Mesenchymal stem cell (in vitro differentiated cells and primary cell): ENCODE data around the gene GSTT2.
A peak's percentile ranks its signal among the peaks of the same experiment; 100 is the strongest.

Experiments used
- DNase-seq: peaks from one replicate; pipeline ENCODE4 v3.0.0-alpha.2; 2013
- H2AFZ ChIP-seq: one replicate; pipeline ENCODE4 v1.6.1; 2013; ENCODE audit warnings: low read depth, mild to moderate bottlenecking, control low read depth, inconsistent platforms, low read length, moderate library complexity
- H2AK5ac ChIP-seq: 2 replicates; pipeline ENCODE4 v1.6.1; 2013; ENCODE audit warnings: low read length, moderate library complexity, mild to moderate bottlenecking, inconsistent platforms; ENCODE audit not compliant: severe bottlenecking
- H2BK120ac ChIP-seq: one replicate; pipeline ENCODE4 v1.6.1; 2013; ENCODE audit warnings: low read depth, mild to moderate bottlenecking, inconsistent platforms, low read length, moderate library complexity
- H2BK12ac ChIP-seq, 2 experiments: one replicate each; pipeline ENCODE4 v1.6.1; 2013; ENCODE audit warnings: inconsistent platforms in 2 of 2, low read length in 2 of 2, mild to moderate bottlenecking in 2 of 2, moderate library complexity in 2 of 2, control low read depth in 1 of 2
- H2BK15ac ChIP-seq: one replicate; pipeline ENCODE4 v1.6.1; 2013; ENCODE audit warnings: mild to moderate bottlenecking, low read depth, inconsistent platforms; ENCODE audit not compliant: poor library complexity, severe bottlenecking
- H2BK5ac ChIP-seq: 2 replicates; pipeline ENCODE4 v1.6.1; 2013; ENCODE audit warnings: low read depth, mild to moderate bottlenecking, low read length, control low read depth, inconsistent platforms; ENCODE audit not compliant: poor library complexity, severe bottlenecking
- H3K14ac ChIP-seq, 2 experiments: one replicate each; pipeline ENCODE4 v1.6.1; 2013; ENCODE audit warnings: inconsistent platforms in 2 of 2, low read length in 2 of 2, control low read depth in 1 of 2, mild to moderate bottlenecking in 1 of 2, moderate library complexity in 1 of 2
- H3K18ac ChIP-seq, 2 experiments: one replicate each; pipeline ENCODE4 v1.6.1; 2013; ENCODE audit warnings: inconsistent platforms in 2 of 2, low read length in 2 of 2, control low read depth in 1 of 2, low read depth in 1 of 2, mild to moderate bottlenecking in 1 of 2
- H3K23ac ChIP-seq, 2 experiments: one replicate each; pipeline ENCODE4 v1.6.1; 2013; ENCODE audit warnings: inconsistent platforms in 2 of 2, low read length in 2 of 2, mild to moderate bottlenecking in 2 of 2, moderate library complexity in 2 of 2, control low read depth in 1 of 2
- H3K27ac ChIP-seq: 2 replicates; pipeline ENCODE4 v1.5.1; 2013; ENCODE audit warnings: mild to moderate bottlenecking, moderate library complexity, low read length, control low read depth, inconsistent platforms; ENCODE audit not compliant: poor library complexity, severe bottlenecking
- H3K27me3 ChIP-seq, 2 experiments: 2 replicates each; pipeline versions ENCODE4 v1.6.1 to v1.7.0; 2013; ENCODE audit warnings: low read length in 2 of 2, mild to moderate bottlenecking in 2 of 2, moderate library complexity in 2 of 2, control low read depth in 1 of 2, inconsistent platforms in 1 of 2; ENCODE audit not compliant: control insufficient read depth in 1 of 2, insufficient read depth in 1 of 2
- H3K36me3 ChIP-seq, 2 experiments: 2 replicates each; pipeline versions ENCODE4 v1.6.1 to v1.7.0; 2013; ENCODE audit warnings: low read length in 2 of 2, control low read depth in 1 of 2, inconsistent platforms in 1 of 2, low read depth in 1 of 2, mild to moderate bottlenecking in 1 of 2; ENCODE audit not compliant: insufficient read depth in 2 of 2, control insufficient read depth in 1 of 2
- H3K4ac ChIP-seq, 2 experiments: one replicate each; pipeline ENCODE4 v1.6.1; 2013; ENCODE audit warnings: inconsistent platforms in 2 of 2, low read length in 2 of 2, mild to moderate bottlenecking in 2 of 2, moderate library complexity in 2 of 2, control low read depth in 1 of 2, low read depth in 1 of 2
- H3K4me1 ChIP-seq: 2 replicates; pipeline ENCODE4 v1.6.1; 2013; ENCODE audit warnings: low read depth, low read length, control low read depth; ENCODE audit not compliant: control insufficient read depth, insufficient read depth
- H3K4me2 ChIP-seq: 2 replicates; pipeline ENCODE4 v1.6.1; 2013; ENCODE audit warnings: low read length, mild to moderate bottlenecking, inconsistent platforms; ENCODE audit not compliant: poor library complexity, severe bottlenecking
- H3K4me3 ChIP-seq, 2 experiments: 2 replicates each; pipeline versions ENCODE4 v1.5.1 to v1.7.0; 2013; ENCODE audit warnings: low read length in 2 of 2, mild to moderate bottlenecking in 2 of 2, control low read depth in 1 of 2, low read depth in 1 of 2; ENCODE audit not compliant: insufficient read depth in 1 of 2
- H3K79me1 ChIP-seq: replicated peaks from 2 replicates; pipeline ENCODE4 v1.6.1; 2013; ENCODE audit warnings: mild to moderate bottlenecking, control low read depth, low read length, inconsistent platforms; ENCODE audit not compliant: poor library complexity, severe bottlenecking
- H3K9ac ChIP-seq: 2 replicates; pipeline ENCODE4 v1.7.0; 2013; ENCODE audit warnings: mild to moderate bottlenecking, low read length, moderate library complexity
- H3K9me3 ChIP-seq: 2 replicates; pipeline ENCODE4 v1.7.0; 2013; ENCODE audit warnings: mild to moderate bottlenecking, low read length; ENCODE audit not compliant: control insufficient read depth
- H4K8ac ChIP-seq: one replicate; pipeline ENCODE4 v1.6.1; 2013; ENCODE audit warnings: inconsistent platforms, mild to moderate bottlenecking, low read length, moderate library complexity
- H4K91ac ChIP-seq: one replicate; pipeline ENCODE4 v1.6.1; 2013; ENCODE audit warnings: mild to moderate bottlenecking, low read length, inconsistent platforms
- WGBS: methylation state at CpG from one replicate; pipeline ENCODE4 v1.1.7; 2013; ENCODE audit warnings: mixed read lengths; 5-methylcytosine and 5-hydroxymethylcytosine counted together

The GSTT2 gene

GRCh38 chr22:24011735-24012068 lies 31.8 kb downstream of the GSTT2 start:
- no peak overlapping the region for H2BK120ac ChIP-seq
- H3K18ac ChIP-seq, result peak overlapping the region in 1 of 2 experiments; percentile 86
- no peak overlapping the region for H2AK5ac ChIP-seq
- peak overlapping the region; percentile 69 to 99 for H3K4me3 ChIP-seq
- peaks cover 7% of the 10 kb centered on the region for H3K79me1 ChIP-seq
- H3K36me3 ChIP-seq, result no peaks in the 10 kb centered on the region
- H2BK5ac ChIP-seq, result no peak overlapping the region
- under 1% methylated on average over 9 of the region's 10 CpGs for WGBS
- peak overlapping the region; percentile 82 for H3K4me2 ChIP-seq
- H3K27ac ChIP-seq, result no peak overlapping the region
- H2BK15ac ChIP-seq, result peak overlapping the region; percentile 70
- peak overlapping the region; percentile 20 for H2AFZ ChIP-seq
- peak overlapping the region in 1 of 2 experiments; percentile 29 for H2BK12ac ChIP-seq
- H4K8ac ChIP-seq, result no peak overlapping the region
- peaks cover 2% of the 10 kb centered on the region for H3K4me1 ChIP-seq
- peak overlapping the region; percentile 97 for H3K9ac ChIP-seq
- H3K9me3 ChIP-seq, result no peaks in the 10 kb centered on the region
- H3K27me3 ChIP-seq, result peaks cover 0 to 3% of the 10 kb centered on the region in 2 experiments
- peak overlapping the region in 1 of 2 experiments; percentile 23 for H3K23ac ChIP-seq
- H3K14ac ChIP-seq, result no peak overlapping the region
- H3K4ac ChIP-seq, result peak overlapping the region in 1 of 2 experiments; percentile 2
- H4K91ac ChIP-seq, result no peak overlapping the region
- no peak for DNase-seq

GRCh38 chr22:24016156-24016555 lies 36.2 kb downstream of the GSTT2 start:
- Histone ChIP-seq H3K14ac (no peak overlapping the region), H3K9ac (no peak overlapping the region), H3K23ac (no peak overlapping the region), H3K18ac (no peak overlapping the region), H2AFZ (no peak overlapping the region), H4K8ac (no peak overlapping the region), H3K27me3 (no peaks in the 10 kb centered on the region), H4K91ac (no peak overlapping the region), H2BK5ac (no peak overlapping the region), H3K4me1 (peaks cover 2% of the 10 kb centered on the region), H3K9me3 (no peaks in the 10 kb centered on the region), H2BK120ac (no peak overlapping the region), H3K36me3 (peaks cover 0 to 12% of the 10 kb centered on the region in 2 experiments), H3K27ac (no peak overlapping the region), H3K4ac (no peak overlapping the region), H2BK12ac (no peak overlapping the region), H3K4me3 (no peak overlapping the region), H2BK15ac (no peak overlapping the region), H2AK5ac (no peak overlapping the region), H3K79me1 (peaks cover 19% of the 10 kb centered on the region), H3K4me2 (no peak overlapping the region)
- no CpG with 5 or more reads among the region's 1 CpG for WGBS
- DNase-seq, result no peak

- no peak overlapping the region for H2AFZ ChIP-seq
- no peak overlapping the region for H3K4me2 ChIP-seq
- H4K91ac ChIP-seq, result no peak overlapping the region
- H2AK5ac ChIP-seq, result no peak overlapping the region
- H2BK15ac ChIP-seq, result no peak overlapping the region
- H3K9ac ChIP-seq, result no peak overlapping the region
- H3K36me3 ChIP-seq, result peaks cover 3 to 20% of the 10 kb centered on the region in 2 experiments
- WGBS, result 100% methylated on average over 2 of the region's 3 CpGs
- no peak overlapping the region for H2BK120ac ChIP-seq
- H3K4me3 ChIP-seq, result no peak overlapping the region
- H2BK5ac ChIP-seq, result no peak overlapping the region
- no peak overlapping the region for H3K23ac ChIP-seq
- peaks cover 5% of the 10 kb centered on the region for H3K4me1 ChIP-seq
- no peak overlapping the region for H3K4ac ChIP-seq
- no peak overlapping the region for H3K18ac ChIP-seq
- no peak overlapping the region for H3K27ac ChIP-seq
- no peak overlapping the region for H3K14ac ChIP-seq
- H3K79me1 ChIP-seq, result peaks cover 21% of the 10 kb centered on the region
- H3K9me3 ChIP-seq, result peaks cover 12% of the 10 kb centered on the region
- H3K27me3 ChIP-seq, result no peaks in the 10 kb centered on the region
- H2BK12ac ChIP-seq, result no peak overlapping the region
- no peak overlapping the region for H4K8ac ChIP-seq
- DNase-seq, result no peak
Measured at GRCh38 chr22:24021304-24021703, 41.4 kb downstream of the GSTT2 start.

- Histone ChIP-seq H3K4me3 (no peak overlapping the region), H3K36me3 (peaks cover 3 to 11% of the 10 kb centered on the region in 2 experiments), H3K27ac (no peak overlapping the region), H3K79me1 (peaks cover 18% of the 10 kb centered on the region), H3K4ac (no peak overlapping the region), H3K14ac (no peak overlapping the region), H3K9ac (no peak overlapping the region), H2BK12ac (no peak overlapping the region), H2AFZ (no peak overlapping the region), H4K8ac (no peak overlapping the region), H3K23ac (no peak overlapping the region), H2BK120ac (no peak overlapping the region), H3K4me2 (no peak overlapping the region), H3K4me1 (peaks cover 8% of the 10 kb centered on the region), H2BK5ac (no peak overlapping the region), H3K9me3 (peaks cover 12% of the 10 kb centered on the region), H2BK15ac (no peak overlapping the region), H2AK5ac (no peak overlapping the region), H3K27me3 (no peaks in the 10 kb centered on the region), H4K91ac (no peak overlapping the region), H3K18ac (no peak overlapping the region)
- no peak for DNase-seq
Measured at GRCh38 chr22:24023204-24023789, 43.4 kb downstream of the GSTT2 start.
